ENCODE data around the gene BAX.

The BAX gene

DNA sequence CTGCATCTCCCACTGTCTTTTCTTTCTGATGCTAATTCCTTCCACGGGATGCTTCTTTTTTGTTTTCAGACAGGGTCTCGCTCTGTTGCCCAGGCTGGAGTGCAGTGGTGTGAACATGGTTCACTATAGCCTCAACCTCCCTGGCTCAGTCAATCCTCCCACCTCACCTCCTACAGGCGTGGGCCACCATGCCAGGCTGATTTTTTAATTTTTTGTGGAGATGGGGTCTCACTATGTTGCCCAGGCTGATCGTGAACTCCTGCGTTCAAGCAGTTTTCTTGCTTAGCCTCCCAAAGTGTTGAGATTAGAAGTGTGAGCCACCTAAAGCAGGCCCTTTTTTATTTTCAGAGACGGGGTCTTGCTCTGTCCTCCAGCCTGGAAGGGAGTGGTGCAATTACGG, 33.6 kb downstream of the BAX start:
- DNase-seq, result no peak

DNA sequence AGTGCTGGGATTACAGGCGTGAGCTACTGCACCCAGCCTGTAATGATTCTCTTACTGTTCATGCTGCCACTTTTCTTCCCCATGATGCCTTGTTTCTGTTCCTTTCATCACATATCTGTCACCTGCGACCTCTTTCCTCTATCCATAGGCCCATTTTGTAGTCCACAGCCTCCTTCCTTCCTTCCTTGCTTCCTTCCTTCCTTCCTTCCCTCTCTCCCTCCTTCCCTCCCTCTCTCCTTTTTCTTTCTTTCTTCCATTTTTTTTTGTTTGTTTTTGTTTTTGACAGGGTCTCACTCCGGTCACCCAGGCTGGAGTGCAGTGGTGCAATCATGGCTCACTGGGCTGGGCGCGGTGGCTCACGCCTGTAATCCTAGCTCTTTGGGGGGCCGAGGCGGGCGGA, 34.2 kb downstream of the BAX start:
- DNase-seq, result no peak

DNA sequence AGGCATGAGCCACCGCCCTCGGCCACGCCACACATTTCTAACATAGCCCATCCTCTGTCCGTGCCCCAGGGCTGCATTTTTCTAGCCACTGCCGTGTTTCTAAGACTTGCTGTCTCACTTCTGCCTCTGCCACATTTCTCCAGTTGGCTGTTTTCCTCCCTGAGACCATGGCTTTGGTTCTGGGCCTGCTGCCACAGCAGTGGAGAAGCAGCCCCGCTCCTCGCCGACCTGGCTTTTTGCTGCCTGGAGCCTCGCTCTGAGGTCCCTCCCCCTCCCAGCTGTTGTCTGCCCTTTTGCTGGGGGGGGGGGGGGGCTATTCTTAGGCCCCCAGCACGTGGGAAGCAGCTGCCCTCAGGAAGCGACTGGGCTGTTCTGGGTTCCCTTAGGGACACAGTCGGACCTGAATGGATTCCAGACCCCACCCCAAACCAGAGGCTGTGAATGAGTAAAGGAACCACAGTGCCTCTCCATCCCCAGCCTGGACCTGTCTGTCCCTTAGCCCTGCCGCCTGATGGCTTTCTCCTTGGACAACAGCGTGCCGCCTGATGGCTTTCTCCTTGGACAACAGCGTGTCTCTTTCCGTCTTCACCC, 35.1 kb downstream of the BAX start:
- DNase-seq, result no peak

DNA sequence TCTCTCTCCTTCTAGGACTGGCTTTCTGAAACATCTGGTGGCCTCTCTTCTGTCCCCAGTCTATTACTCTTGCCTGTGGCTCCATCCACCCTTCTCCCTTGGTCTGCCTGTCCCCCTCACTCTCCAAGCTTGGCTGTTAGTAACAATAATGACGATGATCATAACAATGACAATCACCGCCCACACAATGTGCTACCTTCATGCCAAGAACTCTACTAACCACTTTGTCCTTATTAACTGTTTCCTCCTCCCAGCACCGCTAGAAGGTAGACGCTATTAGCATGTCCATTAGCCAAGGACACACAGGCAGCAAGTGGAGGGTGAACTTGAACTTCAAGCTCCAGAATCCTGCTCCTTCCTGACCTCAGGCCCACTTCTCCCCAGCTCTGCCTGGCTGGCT, 35.7 kb downstream of the BAX start:
- DNase-seq, result no peak

DNA sequence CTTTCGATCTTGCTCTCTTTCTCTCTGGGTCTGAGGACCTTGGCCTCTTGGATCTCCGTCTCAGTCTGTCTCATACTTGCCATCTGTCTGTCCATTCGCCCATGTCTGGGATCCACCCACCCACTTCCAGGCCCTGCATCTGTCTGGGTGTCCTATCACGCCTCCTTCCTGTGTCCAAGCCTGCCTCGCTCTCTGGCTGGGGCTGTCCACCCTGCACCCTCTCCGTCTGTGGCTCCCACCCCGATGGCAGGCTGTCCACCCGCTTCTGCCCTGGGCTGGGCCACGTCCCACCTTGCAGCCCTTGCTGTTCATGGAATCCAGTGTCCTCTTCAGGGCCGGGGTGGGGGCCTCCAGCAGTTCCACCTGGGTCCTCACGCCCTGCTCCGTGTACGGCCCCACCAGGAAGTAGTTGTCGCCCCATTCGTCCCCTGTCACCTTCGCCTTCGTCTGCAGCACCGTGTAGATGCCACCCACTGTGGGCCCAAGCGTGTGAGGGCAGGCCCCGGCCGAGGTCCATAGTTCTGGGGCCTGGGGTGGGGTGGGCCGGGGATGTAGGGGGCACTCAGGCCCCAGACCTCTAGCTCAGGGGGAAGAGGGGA, 36.4 kb downstream of the BAX start:
- no peak for DNase-seq

DNA sequence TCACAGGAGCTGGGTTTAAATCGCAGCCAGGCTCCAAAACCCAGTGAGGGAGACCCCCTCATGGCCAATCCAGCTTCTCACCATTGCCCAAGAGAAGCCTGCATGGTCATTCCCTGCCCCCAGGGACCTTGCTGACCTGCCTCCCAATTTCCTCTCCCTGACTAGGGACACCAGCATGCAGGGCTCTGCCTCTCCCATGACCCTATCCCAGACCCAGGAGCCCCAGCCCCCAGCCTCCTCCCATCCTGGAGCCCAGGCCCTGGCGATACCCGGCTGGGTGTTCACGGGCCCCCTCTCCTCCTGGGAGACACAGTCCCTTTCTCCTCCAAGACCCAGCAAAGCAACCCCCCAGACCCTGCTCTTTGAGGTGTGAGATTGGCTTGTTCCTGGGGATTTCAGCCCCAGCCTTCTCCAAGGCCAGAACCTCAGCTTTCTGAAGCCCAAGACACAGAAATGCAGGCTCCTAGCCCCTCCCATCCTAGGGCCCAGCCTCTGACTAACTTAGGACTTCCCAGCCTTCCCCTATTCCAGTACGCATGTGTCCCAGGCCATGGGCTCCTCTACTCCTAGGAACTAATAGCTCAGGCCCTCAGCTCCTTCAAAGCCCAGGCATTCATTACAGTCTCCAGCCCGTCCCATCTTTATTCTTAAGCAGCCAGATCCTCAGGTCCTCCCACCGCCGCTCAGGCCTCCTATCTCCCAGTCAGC, 37.4 kb downstream of the BAX start:
- DNase-seq, result peak in 1 of 2 donors; percentile 21

DNA sequence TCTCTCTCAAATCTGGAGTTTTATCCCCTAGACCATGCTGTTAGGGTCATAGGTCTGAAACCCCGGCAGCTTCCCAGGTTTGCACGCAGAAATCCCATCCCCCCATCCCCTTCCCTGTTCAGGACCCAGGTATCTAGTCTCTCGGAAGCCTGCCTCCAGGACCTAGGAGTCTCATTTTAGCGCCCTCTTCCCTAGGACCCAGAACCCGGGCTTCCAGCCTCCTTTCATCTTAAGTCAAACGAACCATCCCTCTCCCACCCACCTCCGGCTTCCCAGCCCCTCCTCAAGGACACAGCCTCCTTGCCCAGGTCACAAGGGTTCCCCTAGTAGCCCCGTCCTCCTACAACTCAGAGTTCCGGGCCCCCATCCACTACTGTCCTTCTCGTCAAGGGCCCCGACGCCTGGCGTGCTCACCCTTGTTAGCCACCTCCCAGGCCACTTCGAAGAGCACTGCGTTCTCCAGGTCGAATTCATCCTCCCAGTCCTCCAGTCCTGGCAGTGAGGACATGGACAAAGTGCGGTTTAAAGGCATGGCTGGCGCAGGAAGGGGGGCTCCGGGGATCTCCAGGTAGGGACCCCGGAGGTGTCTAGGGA, 38.0 kb downstream of the BAX start:
- DNase-seq, result peak in 1 of 2 donors; percentile 50

DNA sequence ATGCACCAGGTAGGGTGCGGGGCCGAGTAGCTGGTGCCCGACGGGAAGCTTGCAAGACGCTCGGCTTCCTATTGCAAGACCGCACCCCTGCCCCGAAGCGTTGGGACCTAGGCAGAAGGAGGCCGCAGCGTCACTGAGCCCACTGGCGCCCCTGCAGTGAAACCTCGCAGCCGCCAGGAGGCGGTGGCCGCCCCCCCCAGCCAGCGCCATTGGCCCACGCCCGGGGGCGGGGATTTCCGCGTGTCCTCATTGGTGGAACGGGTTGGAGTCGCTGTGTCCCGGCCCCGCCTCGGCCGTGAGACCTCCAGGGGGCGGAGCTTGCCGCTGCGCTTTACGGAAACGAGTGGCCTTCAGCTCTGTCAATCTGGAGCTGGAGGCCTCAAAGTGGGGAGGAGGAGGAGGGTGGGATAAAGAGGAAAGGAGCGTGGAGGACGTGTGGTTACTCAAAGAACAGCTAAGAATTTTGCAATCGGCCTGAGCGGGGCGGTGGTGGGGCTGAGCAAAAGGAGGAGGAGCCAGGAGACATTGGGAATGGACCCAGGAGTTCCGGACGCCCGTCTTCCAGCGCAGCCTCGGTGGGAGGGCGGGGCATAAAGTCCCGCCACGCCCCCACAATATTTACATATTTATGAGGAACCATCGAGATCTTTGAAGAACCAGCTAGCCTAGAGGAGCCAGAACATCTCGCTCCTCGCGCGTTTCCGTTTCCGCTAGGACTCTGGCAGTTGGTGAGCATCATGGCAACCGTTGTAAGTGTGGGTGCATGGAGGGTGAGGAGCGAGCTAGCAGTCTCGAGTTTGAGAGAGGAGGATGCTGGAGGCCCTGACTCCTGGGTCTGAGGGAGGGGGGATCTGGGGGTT, 38.7 kb downstream of the BAX start, which contains the start of the genes GYS1 and RUVBL2:
Gene GYS1 (minus strand): TSS at position 135 of the 860 bp plus-strand sequence. CDS start 197 bp downstream, outside the sequence.
Gene RUVBL2 (plus strand): TSS at position 713 of the 860 bp plus-strand sequence. CDS start 25 bp downstream, at position 738.
- DNase-seq, result peak; percentile 99 to 100

DNA sequence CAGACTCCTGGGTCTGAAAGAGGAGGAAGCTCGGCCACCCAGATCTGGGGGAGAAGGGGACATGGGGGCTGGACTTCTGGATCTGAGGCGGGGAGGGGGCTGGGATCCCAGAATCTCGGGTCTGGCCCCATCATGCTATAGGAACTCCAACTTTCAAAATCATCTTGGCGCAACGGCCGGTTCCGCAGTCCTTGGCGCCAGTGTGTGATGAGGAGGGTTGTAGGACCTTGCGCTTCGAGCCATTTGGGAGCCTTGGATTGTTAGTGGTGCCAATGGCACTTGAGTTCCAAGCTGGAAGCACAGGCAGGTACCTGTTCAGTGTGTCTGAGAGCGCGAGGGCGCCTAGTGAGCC, 39.3 kb downstream of the BAX start:
- no peak for DNase-seq

DNA sequence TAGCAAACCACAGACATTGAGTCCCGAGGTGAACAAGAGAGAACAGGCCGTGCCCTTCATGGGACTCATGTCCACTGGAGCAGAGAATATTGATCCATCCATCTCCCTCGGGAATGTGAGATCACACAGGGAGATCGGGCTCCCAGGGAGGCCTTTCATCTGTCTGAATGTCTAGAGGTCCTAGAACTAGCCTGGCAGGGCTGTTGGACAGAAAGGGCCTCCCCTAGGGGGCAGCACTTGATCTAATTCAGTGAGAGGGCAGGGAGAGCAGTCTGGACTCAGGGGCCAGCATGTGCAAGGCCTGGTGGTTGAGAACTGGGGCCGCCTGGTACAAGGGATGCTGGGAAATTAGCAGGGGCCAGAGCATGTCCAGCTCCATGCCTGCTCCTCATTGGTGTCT, 43.3 kb downstream of the BAX start:
- DNase-seq, result peak; percentile 4 to 9

DNA sequence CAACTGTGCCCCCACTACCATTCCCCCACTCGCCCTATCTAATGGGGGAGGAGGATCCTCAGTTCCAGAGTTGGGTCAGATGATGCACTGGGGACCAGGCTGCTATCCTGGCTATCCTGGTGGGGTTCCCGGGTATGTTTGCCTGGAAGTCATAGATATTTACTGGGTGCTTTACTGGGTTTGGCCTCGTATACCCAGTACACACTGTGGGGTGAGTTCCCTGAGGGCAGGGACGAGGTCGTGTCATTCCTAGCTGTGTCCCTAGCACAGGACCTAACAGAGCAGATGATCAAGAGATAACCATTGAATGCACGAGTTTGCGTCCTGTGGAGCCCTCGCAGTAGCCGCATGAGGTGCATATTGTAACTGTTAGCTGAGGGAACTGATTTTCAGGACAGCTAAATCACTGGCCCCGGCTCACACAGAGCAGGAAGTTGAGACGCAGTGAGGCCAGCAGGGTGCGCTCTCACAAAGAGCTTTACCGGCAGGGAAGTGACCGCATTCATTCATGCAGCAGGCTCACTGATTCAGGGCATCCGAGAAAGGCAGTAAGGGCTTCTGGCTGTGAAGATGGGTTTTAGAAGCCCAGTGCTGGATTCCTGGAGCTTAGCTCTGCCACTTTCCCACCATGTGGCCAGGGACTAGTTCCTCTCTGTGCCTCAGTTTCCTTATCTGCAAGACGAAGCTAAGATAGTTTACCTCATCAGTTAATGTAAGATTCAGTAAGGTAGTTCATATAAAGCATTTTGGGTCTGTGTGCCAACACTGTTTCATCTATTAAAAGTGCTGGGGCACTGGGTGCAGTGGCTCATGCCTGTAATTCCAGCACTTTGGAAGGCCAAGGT, 45.0 kb downstream of the BAX start:
- peak in 1 of 2 donors; percentile 10 for DNase-seq

DNA sequence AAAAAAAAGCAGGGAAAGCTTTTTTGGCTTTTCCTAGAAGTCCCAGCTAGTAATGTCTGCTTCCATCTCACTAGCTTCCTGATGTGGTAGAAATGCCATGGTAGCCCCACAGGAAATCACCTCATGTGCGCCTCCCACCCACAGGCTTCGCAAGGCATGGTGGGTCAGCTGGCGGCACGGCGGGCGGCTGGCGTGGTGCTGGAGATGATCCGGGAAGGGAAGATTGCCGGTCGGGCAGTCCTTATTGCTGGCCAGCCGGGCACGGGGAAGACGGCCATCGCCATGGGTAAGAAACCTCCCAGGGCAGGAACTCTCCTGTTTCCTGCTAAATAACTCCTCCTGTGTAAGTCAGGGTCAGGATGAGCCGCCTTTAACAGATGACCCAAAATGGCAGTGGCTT, 49.5 kb downstream of the BAX start:
- DNase-seq, result no peak

DNA sequence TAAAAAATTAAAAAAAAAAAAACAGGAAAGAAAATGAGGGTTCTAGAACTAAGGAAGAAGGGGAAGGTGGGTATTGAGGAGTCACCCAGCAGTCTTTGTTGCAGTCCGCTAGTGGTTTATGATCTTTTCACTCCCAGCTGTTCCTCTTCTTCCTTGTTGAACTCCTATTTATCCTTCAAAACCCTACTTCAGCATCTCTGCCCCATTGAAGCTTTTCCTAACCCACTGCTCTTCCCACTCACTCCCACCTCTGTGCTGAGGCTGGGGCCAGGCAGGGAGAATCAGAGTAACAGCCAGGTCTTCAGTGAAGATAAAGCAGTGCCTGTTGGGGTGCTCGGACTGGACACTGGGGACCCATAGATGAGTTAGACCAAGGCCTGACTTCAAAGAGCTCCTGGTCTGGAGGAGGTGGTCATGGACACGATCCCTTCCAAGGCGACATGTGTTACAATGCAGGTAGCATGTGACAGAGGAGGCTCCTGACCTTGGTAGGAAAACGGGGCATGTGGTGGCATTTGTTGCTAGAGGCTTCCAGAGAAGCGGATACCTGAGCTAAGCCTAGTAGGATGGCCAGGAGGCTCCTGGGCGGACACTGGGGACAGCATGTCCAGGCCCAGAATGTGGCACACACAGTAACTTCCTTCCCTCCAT, 50.4 kb downstream of the BAX start:
- DNase-seq, result no peak

DNA sequence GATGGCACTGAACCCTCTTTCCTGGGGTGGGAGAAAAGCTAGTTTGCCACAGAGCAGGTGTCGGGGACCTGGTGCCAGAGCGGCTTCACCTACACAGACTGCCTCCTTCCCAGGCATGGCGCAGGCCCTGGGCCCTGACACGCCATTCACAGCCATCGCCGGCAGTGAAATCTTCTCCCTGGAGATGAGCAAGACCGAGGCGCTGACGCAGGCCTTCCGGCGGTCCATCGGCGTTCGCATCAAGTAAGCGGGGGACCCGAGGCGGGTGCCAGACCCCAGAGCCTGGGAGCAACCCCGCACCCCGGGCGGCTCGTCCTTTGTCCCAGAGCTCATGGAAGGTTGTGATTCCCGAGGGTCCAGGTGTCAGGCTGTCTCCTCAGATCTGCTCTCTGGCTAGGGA, 52.2 kb downstream of the BAX start:
- no peak for DNase-seq

DNA sequence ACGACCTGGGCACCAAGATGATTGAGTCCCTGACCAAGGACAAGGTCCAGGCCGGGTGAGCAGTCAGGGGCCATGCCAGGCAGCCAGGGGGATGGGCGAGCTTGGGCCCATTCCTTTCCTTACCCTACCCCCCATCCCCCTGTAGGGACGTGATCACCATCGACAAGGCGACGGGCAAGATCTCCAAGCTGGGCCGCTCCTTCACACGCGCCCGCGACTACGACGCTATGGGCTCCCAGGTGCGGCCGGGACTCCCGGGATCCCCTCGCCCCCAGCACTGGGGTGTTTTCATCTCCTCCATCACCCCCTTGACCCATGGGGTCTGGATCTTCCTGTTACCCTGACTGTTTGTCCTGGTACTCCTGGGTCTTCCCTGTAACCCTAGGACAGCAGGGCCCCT, 55.2 kb downstream of the BAX start:
- no peak for DNase-seq

DNA sequence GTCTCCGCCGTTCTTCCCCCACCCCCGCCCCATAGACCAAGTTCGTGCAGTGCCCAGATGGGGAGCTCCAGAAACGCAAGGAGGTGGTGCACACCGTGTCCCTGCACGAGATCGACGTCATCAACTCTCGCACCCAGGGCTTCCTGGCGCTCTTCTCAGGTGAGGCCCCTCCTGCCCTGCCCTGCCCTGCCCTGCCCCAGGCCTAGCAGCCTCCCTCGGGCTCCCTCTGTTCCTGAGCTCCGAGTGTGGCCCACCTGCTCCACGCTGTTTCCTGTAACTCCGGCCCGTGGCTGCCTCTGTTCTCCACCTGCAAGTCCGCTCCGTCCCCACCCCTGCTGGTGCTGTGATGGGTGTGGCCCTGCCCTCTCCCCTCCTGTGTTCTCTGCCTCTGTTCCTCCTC, 55.8 kb downstream of the BAX start:
- DNase-seq, result no peak

DNA sequence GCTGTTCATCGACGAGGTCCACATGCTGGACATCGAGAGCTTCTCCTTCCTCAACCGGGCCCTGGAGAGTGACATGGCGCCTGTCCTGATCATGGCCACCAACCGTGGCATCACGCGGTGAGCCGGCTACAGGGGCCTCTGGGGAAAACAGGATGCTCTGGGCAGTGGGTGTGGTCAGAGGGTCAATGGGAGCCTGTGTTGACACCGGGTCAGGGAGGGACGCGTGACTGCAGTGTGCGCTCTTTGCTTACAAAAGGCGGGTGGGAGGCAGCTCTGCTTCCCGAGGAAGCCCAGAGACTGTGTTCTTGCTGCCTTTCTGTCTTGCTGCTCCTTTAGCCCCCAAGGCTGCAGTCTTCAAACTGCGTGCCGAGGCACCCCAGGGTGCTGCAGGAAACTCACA, 56.5 kb downstream of the BAX start:
- DNase-seq, result no peak

All from bone marrow (tissue), 2 donors.